ENCODE measurements around the gene HINT2.
A peak's percentile ranks its signal among the peaks of the same experiment; 100 is the strongest.

The HINT2 gene

GRCh38 chr9:35797311-35798109 lies 17.3 kb downstream of the HINT2 start:
- Histone ChIP-seq H3K4me3 (ENCODE audit: low read depth, low read length) (no peak overlapping the region), H3K27ac (no peak overlapping the region), H3K27me3 (replicated peaks) (no peaks in the 10 kb centered on the region), H3K36me3 (replicated peaks) (peaks cover 1% of the 10 kb centered on the region)
- in situ Hi-C loops (cut with HindIII; ENCODE audit: low pct_ligation_motif_present, low sequenced_read_pairs): no loop called here
- DNase-seq: no peak
- no peak for TF ChIP-seq CTCF (IDR thresholded peaks at IDR 0.05; ENCODE audit: low read depth, low read length, missing control alignments)

DNA sequence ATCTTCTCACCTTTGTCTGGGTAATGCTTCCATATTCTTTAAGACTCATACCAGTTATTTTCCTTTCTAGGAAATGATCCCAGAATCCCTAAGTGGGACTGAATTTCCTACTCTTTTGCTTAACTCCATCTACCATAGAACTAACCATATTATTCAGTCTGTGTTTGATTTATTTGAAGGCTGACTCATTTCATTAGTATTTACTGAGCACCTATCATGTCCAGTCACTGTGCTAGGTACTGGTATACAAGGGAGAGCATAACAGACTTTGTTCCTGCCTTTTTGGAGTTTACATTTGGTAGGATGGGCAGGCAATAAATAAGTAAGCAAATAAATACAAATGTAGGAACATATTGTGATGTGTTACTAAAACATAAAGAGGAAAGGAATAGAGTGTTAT lies 19.1 kb downstream of the HINT2 start:
- no peak overlapping the region for H3K4me3 ChIP-seq (ENCODE audit: low read depth, low read length)
- in situ Hi-C loops (cut with HindIII; ENCODE audit: low pct_ligation_motif_present, low sequenced_read_pairs): no loop called here
- no peak overlapping the region for H3K27ac ChIP-seq
- no peak for DNase-seq
- H3K36me3 ChIP-seq (replicated peaks): no peaks in the 10 kb centered on the region
- H3K27me3 ChIP-seq (replicated peaks): no peaks in the 10 kb centered on the region
- no peak for TF ChIP-seq CTCF (IDR thresholded peaks at IDR 0.05; ENCODE audit: low read depth, low read length, missing control alignments)

- H3K4me3 ChIP-seq (ENCODE audit: low read depth, low read length): no peak overlapping the region
- no peak for DNase-seq
- no peaks in the 10 kb centered on the region for H3K27me3 ChIP-seq (replicated peaks)
- no peaks in the 10 kb centered on the region for H3K36me3 ChIP-seq (replicated peaks)
- in situ Hi-C loops (cut with HindIII; ENCODE audit: low pct_ligation_motif_present, low sequenced_read_pairs): no loop called here
- no peak for TF ChIP-seq CTCF (IDR thresholded peaks at IDR 0.05; ENCODE audit: low read depth, low read length, missing control alignments)
- no peak overlapping the region for H3K27ac ChIP-seq
Observed at GRCh38 chr9:35793461-35793860, 21.4 kb downstream of the HINT2 start.

DNA sequence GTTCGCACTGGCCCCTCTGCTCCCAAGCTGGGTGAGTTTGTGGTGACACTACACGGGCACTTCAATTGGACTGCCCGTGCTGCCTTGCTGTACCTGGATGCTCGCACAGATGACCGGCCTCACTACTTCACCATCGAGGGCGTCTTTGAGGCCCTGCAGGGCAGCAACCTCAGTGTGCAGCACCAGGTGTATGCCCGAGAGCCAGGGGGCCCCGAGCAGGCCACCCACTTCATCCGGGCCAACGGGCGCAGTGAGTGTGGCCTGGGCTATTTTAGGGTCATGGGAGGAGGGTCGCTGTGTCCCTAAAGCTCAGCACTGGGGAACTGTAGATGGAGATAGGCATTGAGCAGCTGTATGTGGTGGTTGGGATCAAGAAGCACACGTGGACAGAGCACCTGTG lies 22.0 kb downstream of the HINT2 start:
- in situ Hi-C loops (cut with HindIII; ENCODE audit: low pct_ligation_motif_present, low sequenced_read_pairs): no loop called here
- no peak for TF ChIP-seq CTCF (IDR thresholded peaks at IDR 0.05; ENCODE audit: low read depth, low read length, missing control alignments)
- no peak overlapping the region for H3K27ac ChIP-seq

GRCh38 chr9:35792024-35792813 lies 22.6 kb downstream of the HINT2 start:
- no peaks in the 10 kb centered on the region for H3K36me3 ChIP-seq (replicated peaks)
- DNase-seq: no peak
- H3K27me3 ChIP-seq (replicated peaks): no peaks in the 10 kb centered on the region
- no peak overlapping the region for H3K27ac ChIP-seq
- no peak for TF ChIP-seq CTCF (IDR thresholded peaks at IDR 0.05; ENCODE audit: low read depth, low read length, missing control alignments)
- peak overlapping the region; percentile 62 for H3K4me3 ChIP-seq (ENCODE audit: low read depth, low read length)
- in situ Hi-C loops (cut with HindIII; ENCODE audit: low pct_ligation_motif_present, low sequenced_read_pairs): no loop called here

More for the DNA sequence above, 22.0 kb downstream of the HINT2 start:
- Histone ChIP-seq H3K27me3 (replicated peaks) (no peaks in the 10 kb centered on the region), H3K36me3 (replicated peaks) (no peaks in the 10 kb centered on the region), H3K4me3 (ENCODE audit: low read depth, low read length) (no peak overlapping the region)
- no peak for DNase-seq
